Measurements from ENCODE around the gene ITPK1.

- TF ChIP-seq CTCF (conservative IDR thresholded peaks at IDR 0.05) (no peak), ZFX (IDR thresholded peaks at IDR 0.05) (no peak)
Measured at GRCh38 chr14:93042968-93043940, 72.5 kb downstream of the ITPK1 start.
